ENCODE results near the gene KRT82. TPM values are rescaled to one million over a fixed set of nuclear protein-coding genes. Genes with fewer than 3 reads are reported as not detected.

The KRT82 gene
- total and polyA plus RNA-seq, 4 donors, result not detected

- no peak overlapping the region for H3K27ac ChIP-seq (ENCODE audit: low read depth, low read length)
- H3K9me3 ChIP-seq (ENCODE audit: control insufficient read depth, insufficient read depth, low read length), result no peaks in the 10 kb centered on the region
- no peak for DNase-seq (ENCODE audit: low read depth in 4 of 6, low spot score in 6 of 6)
- H3K27me3 ChIP-seq (ENCODE audit: control insufficient read depth, insufficient read depth, low read length), result no peaks in the 10 kb centered on the region
- 100% methylated on average over 2 of the region's 3 CpGs for WGBS (ENCODE audit: insufficient coverage)
- H3K36me3 ChIP-seq (ENCODE audit: control insufficient read depth, insufficient read depth, low read length), result no peaks in the 10 kb centered on the region
- no peak overlapping the region for H3K4me3 ChIP-seq (ENCODE audit: low read depth, low read length)
- no peaks in the 10 kb centered on the region for H3K4me1 ChIP-seq (ENCODE audit: control insufficient read depth, insufficient read depth, low read length)
These were observed 37.8 kb upstream of the KRT82 start for GRCh38 chr12:52443966-52444365.

- H3K4me3 ChIP-seq (ENCODE audit: low read depth, low read length), result no peak overlapping the region
- no peaks in the 10 kb centered on the region for H3K27me3 ChIP-seq (ENCODE audit: control insufficient read depth, insufficient read depth, low read length)
- H3K36me3 ChIP-seq (ENCODE audit: control insufficient read depth, insufficient read depth, low read length), result no peaks in the 10 kb centered on the region
- no peaks in the 10 kb centered on the region for H3K4me1 ChIP-seq (ENCODE audit: control insufficient read depth, insufficient read depth, low read length)
- no peak for DNase-seq (ENCODE audit: low read depth in 4 of 6, low spot score in 6 of 6)
- no peaks in the 10 kb centered on the region for H3K9me3 ChIP-seq (ENCODE audit: control insufficient read depth, insufficient read depth, low read length)
- WGBS (ENCODE audit: insufficient coverage), result 44% methylated on average over 5 of the region's 6 CpGs
- H3K27ac ChIP-seq (ENCODE audit: low read depth, low read length), result no peak overlapping the region
These were observed 36.5 kb upstream of the KRT82 start for GRCh38 chr12:52442600-52443061.

- peak in 1 of 6 donors; percentile 17 for DNase-seq (ENCODE audit: low read depth in 4 of 6, low spot score in 6 of 6)
- Histone ChIP-seq H3K9me3 (ENCODE audit: control insufficient read depth, insufficient read depth, low read length) (no peaks in the 10 kb centered on the region), H3K4me3 (ENCODE audit: low read depth, low read length) (no peak overlapping the region), H3K4me1 (ENCODE audit: control insufficient read depth, insufficient read depth, low read length) (peaks cover 2% of the 10 kb centered on the region), H3K36me3 (ENCODE audit: control insufficient read depth, insufficient read depth, low read length) (no peaks in the 10 kb centered on the region), H3K27ac (ENCODE audit: low read depth, low read length) (no peak overlapping the region), H3K27me3 (ENCODE audit: control insufficient read depth, insufficient read depth, low read length) (no peaks in the 10 kb centered on the region)
- 72% methylated on average over 8 of the region's 9 CpGs for WGBS (ENCODE audit: insufficient coverage)
These were observed 35.3 kb upstream of the KRT82 start for GRCh38 chr12:52441320-52441911.

GRCh38 chr12:52440821-52441319, 34.7 kb upstream of the KRT82 start:
- H3K27ac ChIP-seq (ENCODE audit: low read depth, low read length), result no peak overlapping the region
- no peak overlapping the region for H3K4me3 ChIP-seq (ENCODE audit: low read depth, low read length)
- H3K27me3 ChIP-seq (ENCODE audit: control insufficient read depth, insufficient read depth, low read length), result no peaks in the 10 kb centered on the region
- WGBS (ENCODE audit: insufficient coverage), result 76% methylated on average over 5 of the region's 5 CpGs
- no peaks in the 10 kb centered on the region for H3K36me3 ChIP-seq (ENCODE audit: control insufficient read depth, insufficient read depth, low read length)
- peak in 1 of 6 donors; percentile 30 for DNase-seq (ENCODE audit: low read depth in 4 of 6, low spot score in 6 of 6)
- H3K4me1 ChIP-seq (ENCODE audit: control insufficient read depth, insufficient read depth, low read length), result peaks cover 7% of the 10 kb centered on the region
- H3K9me3 ChIP-seq (ENCODE audit: control insufficient read depth, insufficient read depth, low read length), result no peaks in the 10 kb centered on the region

GRCh38 chr12:52439845-52440244, 33.7 kb upstream of the KRT82 start:
- no peaks in the 10 kb centered on the region for H3K9me3 ChIP-seq (ENCODE audit: control insufficient read depth, insufficient read depth, low read length)
- no peaks in the 10 kb centered on the region for H3K27me3 ChIP-seq (ENCODE audit: control insufficient read depth, insufficient read depth, low read length)
- WGBS (ENCODE audit: insufficient coverage), result 81% methylated on average over 2 of the region's 2 CpGs
- no peak for DNase-seq (ENCODE audit: low read depth in 4 of 6, low spot score in 6 of 6)
- H3K36me3 ChIP-seq (ENCODE audit: control insufficient read depth, insufficient read depth, low read length), result no peaks in the 10 kb centered on the region
- H3K4me3 ChIP-seq (ENCODE audit: low read depth, low read length), result no peak overlapping the region
- no peak overlapping the region for H3K27ac ChIP-seq (ENCODE audit: low read depth, low read length)
- H3K4me1 ChIP-seq (ENCODE audit: control insufficient read depth, insufficient read depth, low read length), result peaks cover 14% of the 10 kb centered on the region

GRCh38 chr12:52439420-52439819, 33.3 kb upstream of the KRT82 start:
- Histone ChIP-seq H3K9me3 (ENCODE audit: control insufficient read depth, insufficient read depth, low read length) (no peaks in the 10 kb centered on the region), H3K4me3 (ENCODE audit: low read depth, low read length) (no peak overlapping the region), H3K27ac (ENCODE audit: low read depth, low read length) (no peak overlapping the region), H3K27me3 (ENCODE audit: control insufficient read depth, insufficient read depth, low read length) (no peaks in the 10 kb centered on the region), H3K36me3 (ENCODE audit: control insufficient read depth, insufficient read depth, low read length) (no peaks in the 10 kb centered on the region), H3K4me1 (ENCODE audit: control insufficient read depth, insufficient read depth, low read length) (peaks cover 14% of the 10 kb centered on the region)
- WGBS (ENCODE audit: insufficient coverage), result 82% methylated on average over 8 of the region's 8 CpGs
- DNase-seq (ENCODE audit: low read depth in 4 of 6, low spot score in 6 of 6), result no peak

GRCh38 chr12:52438305-52439301, 32.5 kb upstream of the KRT82 start:
- no peaks in the 10 kb centered on the region for H3K9me3 ChIP-seq (ENCODE audit: control insufficient read depth, insufficient read depth, low read length)
- no peaks in the 10 kb centered on the region for H3K36me3 ChIP-seq (ENCODE audit: control insufficient read depth, insufficient read depth, low read length)
- H3K4me1 ChIP-seq (ENCODE audit: control insufficient read depth, insufficient read depth, low read length), result peaks cover 14% of the 10 kb centered on the region
- H3K27me3 ChIP-seq (ENCODE audit: control insufficient read depth, insufficient read depth, low read length), result no peaks in the 10 kb centered on the region
- DNase-seq (ENCODE audit: low read depth in 4 of 6, low spot score in 6 of 6), result no peak
- no peak overlapping the region for H3K4me3 ChIP-seq (ENCODE audit: low read depth, low read length)
- no peak overlapping the region for H3K27ac ChIP-seq (ENCODE audit: low read depth, low read length)
- WGBS (ENCODE audit: insufficient coverage), result 97% methylated on average over 5 of the region's 8 CpGs

- H3K9me3 ChIP-seq (ENCODE audit: control insufficient read depth, insufficient read depth, low read length), result no peaks in the 10 kb centered on the region
- H3K4me1 ChIP-seq (ENCODE audit: control insufficient read depth, insufficient read depth, low read length), result peaks cover 14% of the 10 kb centered on the region
- no peak for DNase-seq (ENCODE audit: low read depth in 4 of 6, low spot score in 6 of 6)
- no peak overlapping the region for H3K4me3 ChIP-seq (ENCODE audit: low read depth, low read length)
- WGBS (ENCODE audit: insufficient coverage), result 93% methylated on average over 7 of the region's 9 CpGs
- no peaks in the 10 kb centered on the region for H3K27me3 ChIP-seq (ENCODE audit: control insufficient read depth, insufficient read depth, low read length)
- no peak overlapping the region for H3K27ac ChIP-seq (ENCODE audit: low read depth, low read length)
- no peaks in the 10 kb centered on the region for H3K36me3 ChIP-seq (ENCODE audit: control insufficient read depth, insufficient read depth, low read length)
These were observed 31.4 kb upstream of the KRT82 start for GRCh38 chr12:52437508-52437907.

GRCh38 chr12:52436828-52437474, 30.8 kb upstream of the KRT82 start:
- 69% methylated on average over 5 of the region's 9 CpGs for WGBS (ENCODE audit: insufficient coverage)

More at GRCh38 chr12:52436828-52437474, 30.8 kb upstream of the KRT82 start:
- peaks cover 14% of the 10 kb centered on the region for H3K4me1 ChIP-seq (ENCODE audit: control insufficient read depth, insufficient read depth, low read length)
- no peaks in the 10 kb centered on the region for H3K36me3 ChIP-seq (ENCODE audit: control insufficient read depth, insufficient read depth, low read length)
- DNase-seq (ENCODE audit: low read depth in 4 of 6, low spot score in 6 of 6), result no peak
- H3K9me3 ChIP-seq (ENCODE audit: control insufficient read depth, insufficient read depth, low read length), result no peaks in the 10 kb centered on the region
- H3K27ac ChIP-seq (ENCODE audit: low read depth, low read length), result no peak overlapping the region
- H3K27me3 ChIP-seq (ENCODE audit: control insufficient read depth, insufficient read depth, low read length), result no peaks in the 10 kb centered on the region
- no peak overlapping the region for H3K4me3 ChIP-seq (ENCODE audit: low read depth, low read length)

Data from spinal cord (tissue), 10 donors.